ENCODE data around the gene ZNF169.

Gene ZNF169

GRCh38 chr9:94281101-94281500, 22.0 kb downstream of the ZNF169 start:
- DNase-seq: no peak
- TF ChIP-seq, protein P1, sequence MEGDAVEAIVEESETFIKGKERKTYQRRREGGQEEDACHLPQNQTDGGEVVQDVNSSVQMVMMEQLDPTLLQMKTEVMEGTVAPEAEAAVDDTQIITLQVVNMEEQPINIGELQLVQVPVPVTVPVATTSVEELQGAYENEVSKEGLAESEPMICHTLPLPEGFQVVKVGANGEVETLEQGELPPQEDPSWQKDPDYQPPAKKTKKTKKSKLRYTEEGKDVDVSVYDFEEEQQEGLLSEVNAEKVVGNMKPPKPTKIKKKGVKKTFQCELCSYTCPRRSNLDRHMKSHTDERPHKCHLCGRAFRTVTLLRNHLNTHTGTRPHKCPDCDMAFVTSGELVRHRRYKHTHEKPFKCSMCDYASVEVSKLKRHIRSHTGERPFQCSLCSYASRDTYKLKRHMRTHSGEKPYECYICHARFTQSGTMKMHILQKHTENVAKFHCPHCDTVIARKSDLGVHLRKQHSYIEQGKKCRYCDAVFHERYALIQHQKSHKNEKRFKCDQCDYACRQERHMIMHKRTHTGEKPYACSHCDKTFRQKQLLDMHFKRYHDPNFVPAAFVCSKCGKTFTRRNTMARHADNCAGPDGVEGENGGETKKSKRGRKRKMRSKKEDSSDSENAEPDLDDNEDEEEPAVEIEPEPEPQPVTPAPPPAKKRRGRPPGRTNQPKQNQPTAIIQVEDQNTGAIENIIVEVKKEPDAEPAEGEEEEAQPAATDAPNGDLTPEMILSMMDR (IDR thresholded peaks at IDR 0.05; ENCODE audit: low read depth, low read length): no peak
- H3K36me3 ChIP-seq: peaks cover 12% of the 10 kb centered on the region
- no peaks in the 10 kb centered on the region for H3K4me1 ChIP-seq
- H3K9me3 ChIP-seq: no peaks in the 10 kb centered on the region
- H3K4me3 ChIP-seq (ENCODE audit: low read depth, low read length): no peak overlapping the region
- H3K27me3 ChIP-seq: no peaks in the 10 kb centered on the region

DNA sequence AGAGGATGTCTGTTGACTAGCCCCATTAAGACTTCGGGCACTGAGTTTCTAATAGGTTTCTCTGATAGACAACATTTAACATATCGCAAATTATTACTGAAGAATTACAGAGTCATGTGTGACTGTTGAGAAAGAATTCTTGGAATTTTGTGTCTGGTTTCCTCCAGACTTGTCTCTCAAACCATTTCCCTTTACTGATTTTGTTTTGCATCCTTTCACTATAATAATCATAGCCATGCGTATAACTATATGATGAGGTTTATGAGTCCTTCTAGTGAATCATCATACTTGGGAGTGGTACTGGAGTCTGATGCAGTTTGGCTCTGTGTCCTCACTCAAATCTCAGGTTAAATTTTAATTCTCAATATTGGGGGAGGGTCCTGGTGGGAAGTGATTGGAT, 27.0 kb downstream of the ZNF169 start:
- no peaks in the 10 kb centered on the region for H3K36me3 ChIP-seq
- TF ChIP-seq, protein P1 (IDR thresholded peaks at IDR 0.05; ENCODE audit: low read depth, low read length): no peak
- no peak for DNase-seq
- H3K9me3 ChIP-seq: no peaks in the 10 kb centered on the region
- no peaks in the 10 kb centered on the region for H3K27me3 ChIP-seq
- H3K4me1 ChIP-seq: no peaks in the 10 kb centered on the region
- no peak overlapping the region for H3K4me3 ChIP-seq (ENCODE audit: low read depth, low read length)

DNA sequence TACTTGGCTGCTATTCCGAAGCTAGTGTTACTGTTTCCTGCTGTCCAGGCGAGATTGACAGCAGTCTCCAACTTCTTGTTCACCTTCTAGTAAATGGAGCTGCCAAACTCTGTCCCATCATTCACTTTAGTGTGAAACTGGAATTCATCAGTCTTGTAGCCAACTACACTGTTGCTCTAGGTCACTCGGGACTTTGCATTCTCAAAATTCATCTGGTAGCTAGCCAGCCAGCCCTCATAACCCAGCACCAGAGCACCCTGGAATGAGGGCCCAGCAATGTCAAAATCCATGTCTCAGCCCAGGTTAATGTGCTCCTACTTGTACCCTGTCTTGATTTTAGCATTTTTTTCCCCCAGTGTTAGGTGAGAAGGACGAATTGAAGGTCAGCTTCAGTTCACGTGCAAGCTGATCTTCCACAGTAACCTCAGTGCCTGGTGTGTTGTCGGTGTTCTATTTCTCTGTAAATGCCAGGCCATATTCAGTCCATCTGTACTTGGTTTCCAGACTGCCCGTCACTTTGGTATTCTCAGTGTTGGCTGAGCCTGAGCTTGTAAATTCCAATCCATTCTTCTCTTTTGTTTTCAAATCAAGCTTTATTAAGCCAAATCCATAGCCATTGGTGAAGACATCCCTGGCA, 28.9 kb downstream of the ZNF169 start:
- Histone ChIP-seq H3K27me3 (no peaks in the 10 kb centered on the region), H3K9me3 (no peaks in the 10 kb centered on the region), H3K4me1 (no peaks in the 10 kb centered on the region), H3K4me3 (ENCODE audit: low read depth, low read length) (no peak overlapping the region), H3K36me3 (peaks cover 2% of the 10 kb centered on the region; the same call in 1 of the 2 replicates)
- no peak for DNase-seq
- TF ChIP-seq, protein P1 (IDR thresholded peaks at IDR 0.05; ENCODE audit: low read depth, low read length): no peak

DNA sequence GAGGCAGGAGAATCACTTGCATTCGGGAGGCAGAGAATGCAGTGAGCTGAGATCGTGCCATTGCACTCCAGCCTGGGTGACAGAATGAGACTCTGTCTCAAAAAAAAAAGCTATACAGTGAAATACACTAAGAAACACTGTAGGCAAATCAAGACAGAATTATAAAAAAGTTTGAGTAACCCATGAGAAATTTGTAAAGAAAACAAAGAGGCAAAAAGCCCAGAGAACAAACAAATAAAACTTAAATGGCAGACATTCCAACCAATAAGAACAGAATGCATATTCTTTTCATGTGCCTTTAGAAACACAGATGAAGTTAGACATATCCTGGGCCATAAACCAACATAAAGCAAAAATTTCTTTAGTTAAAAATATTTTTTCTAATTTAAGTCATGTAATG, 30.6 kb downstream of the ZNF169 start:
- Histone ChIP-seq H3K27me3 (no peaks in the 10 kb centered on the region), H3K4me3 (ENCODE audit: low read depth, low read length) (no peak overlapping the region), H3K9me3 (no peaks in the 10 kb centered on the region), H3K4me1 (no peaks in the 10 kb centered on the region), H3K36me3 (peaks cover 2% of the 10 kb centered on the region)
- TF ChIP-seq, protein P1 (IDR thresholded peaks at IDR 0.05; ENCODE audit: low read depth, low read length): no peak
- no peak for DNase-seq

DNA sequence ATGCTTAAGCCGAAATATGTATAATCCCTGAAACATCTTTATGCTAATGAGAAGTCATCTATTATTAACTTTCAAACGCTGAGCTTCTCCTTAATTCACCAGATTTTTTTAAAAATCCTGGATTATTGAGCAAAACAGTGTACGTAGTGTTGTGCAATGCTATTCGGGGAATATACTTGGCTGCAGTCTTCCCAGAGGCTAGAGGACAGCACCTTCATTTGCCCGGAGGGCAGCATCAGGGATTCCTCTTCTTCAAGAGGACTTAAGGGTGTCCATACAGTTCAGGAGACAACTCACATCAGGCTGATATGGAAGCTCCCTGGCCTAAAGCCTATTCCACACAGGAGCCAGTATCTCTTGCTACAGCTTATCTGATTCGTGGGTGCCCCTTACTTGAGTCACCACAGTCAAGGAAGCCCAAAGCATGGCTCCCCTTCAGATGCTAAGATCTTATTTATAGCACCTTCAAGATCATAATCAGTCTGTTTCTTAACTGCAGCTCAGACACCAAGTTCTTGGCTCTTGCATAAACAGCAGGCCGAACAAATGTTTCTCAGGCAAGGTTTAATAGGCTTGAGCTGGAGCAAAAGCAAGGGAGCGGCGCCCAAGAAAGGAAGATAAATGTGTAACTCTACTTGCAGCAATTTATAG, 40.0 kb downstream of the ZNF169 start:
- DNase-seq: no peak
- Histone ChIP-seq H3K9me3 (no peaks in the 10 kb centered on the region), H3K36me3 (no peaks in the 10 kb centered on the region), H3K4me3 (ENCODE audit: low read depth, low read length) (no peak overlapping the region), H3K27me3 (no peaks in the 10 kb centered on the region), H3K4me1 (no peaks in the 10 kb centered on the region)
- TF ChIP-seq, protein P1 (IDR thresholded peaks at IDR 0.05; ENCODE audit: low read depth, low read length): no peak
